ENCODE results near the gene DGKQ. TPM values are rescaled to one million over a fixed set of nuclear protein-coding genes. Genes with fewer than 3 reads are reported as not detected.

DGKQ gene
- total RNA-seq, 1 donor from 2014 or later, result 13.2 TPM

DNA sequence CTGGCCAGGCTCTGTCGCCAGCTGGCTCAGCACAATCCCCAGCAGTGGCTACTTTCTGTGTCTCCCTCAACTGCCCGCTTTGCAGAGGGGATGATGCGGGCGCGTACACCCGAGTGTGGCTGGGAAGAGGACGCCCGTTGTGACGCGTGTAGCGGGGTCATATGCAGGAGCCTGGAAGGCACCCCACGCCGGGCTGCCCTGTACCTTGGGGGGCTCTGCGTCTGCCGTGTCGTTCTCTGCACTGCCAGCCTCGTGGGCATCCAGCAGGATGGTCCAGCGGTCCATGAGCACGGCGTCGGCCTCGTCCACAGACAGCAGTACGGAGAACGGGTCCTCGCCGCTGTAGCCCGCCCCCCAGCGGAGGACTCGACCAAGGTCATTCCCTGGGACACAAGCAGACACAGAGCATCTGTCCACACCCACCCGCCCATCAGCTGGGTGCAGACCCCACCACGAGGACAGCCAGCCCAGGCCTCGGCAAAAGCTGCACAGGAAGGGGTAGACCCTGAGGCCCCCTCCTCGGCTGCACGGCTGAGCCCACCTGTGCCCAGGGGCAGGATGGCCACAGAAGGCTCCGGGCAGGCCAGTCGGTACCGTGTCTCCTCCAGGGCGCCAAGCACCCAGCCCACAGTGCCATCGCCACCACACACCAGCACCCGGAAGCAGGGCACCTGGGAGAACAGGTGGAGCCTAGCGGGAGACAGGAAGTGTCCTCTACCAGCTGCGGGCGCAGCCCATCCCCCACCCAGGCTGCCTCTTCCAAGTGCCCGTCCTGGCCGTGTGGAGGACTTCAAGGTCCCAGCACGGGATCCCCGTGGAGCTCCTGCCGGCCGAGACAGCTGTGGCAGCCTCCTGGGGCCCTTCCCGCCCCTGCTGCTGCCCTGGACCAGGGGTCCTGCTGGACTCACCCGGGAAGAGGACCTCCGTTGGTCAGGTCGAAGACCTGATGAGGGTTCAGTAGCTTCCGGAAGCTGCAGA is 10.8 kb downstream of the DGKQ start:
- no peak for DNase-seq (ENCODE audit: low read depth in 2 of 2)

DNA sequence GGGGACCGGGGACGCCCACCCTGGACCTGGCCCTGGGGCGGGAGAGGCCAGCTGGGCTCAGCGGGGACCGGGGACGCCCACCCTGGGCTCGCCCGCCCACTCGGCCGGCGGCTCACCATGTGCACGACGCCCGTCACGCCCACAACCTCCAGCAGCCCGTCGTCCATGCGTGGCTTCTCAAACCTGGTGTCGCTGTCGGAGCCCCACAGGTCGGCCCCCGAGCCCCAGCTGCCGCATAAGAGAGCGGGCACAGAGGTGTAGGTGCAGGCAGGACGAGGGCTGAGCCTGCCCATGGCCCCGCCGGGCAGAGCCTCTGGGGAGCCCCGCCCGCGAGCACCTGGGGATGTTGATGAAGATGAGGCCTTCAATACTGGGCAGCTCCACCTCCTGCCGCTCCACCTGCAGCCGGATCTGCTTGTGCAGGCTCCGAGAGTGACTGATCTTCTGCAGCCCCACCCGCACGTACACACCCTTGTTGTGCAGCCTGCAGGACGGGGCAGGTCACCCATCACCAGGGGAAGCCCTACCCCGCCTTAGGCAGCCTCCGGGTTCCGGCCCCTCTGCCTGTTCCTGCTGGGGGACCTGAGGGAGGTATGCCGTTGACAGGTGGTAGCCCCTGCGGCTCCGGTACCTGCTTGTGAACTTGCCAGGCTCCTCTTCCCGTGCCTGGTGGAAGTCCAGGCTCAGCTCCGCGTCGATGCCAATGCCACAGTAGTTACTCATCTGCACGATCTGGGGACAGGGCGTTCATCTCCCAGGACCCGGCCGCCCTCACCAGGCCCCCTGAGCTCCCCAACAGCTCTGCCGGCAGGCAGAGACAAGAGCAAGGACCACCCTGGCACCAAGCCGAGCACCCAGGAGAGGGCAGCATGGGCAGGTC is 11.8 kb downstream of the DGKQ start:
- no peak for DNase-seq (ENCODE audit: low read depth in 2 of 2)

DNA sequence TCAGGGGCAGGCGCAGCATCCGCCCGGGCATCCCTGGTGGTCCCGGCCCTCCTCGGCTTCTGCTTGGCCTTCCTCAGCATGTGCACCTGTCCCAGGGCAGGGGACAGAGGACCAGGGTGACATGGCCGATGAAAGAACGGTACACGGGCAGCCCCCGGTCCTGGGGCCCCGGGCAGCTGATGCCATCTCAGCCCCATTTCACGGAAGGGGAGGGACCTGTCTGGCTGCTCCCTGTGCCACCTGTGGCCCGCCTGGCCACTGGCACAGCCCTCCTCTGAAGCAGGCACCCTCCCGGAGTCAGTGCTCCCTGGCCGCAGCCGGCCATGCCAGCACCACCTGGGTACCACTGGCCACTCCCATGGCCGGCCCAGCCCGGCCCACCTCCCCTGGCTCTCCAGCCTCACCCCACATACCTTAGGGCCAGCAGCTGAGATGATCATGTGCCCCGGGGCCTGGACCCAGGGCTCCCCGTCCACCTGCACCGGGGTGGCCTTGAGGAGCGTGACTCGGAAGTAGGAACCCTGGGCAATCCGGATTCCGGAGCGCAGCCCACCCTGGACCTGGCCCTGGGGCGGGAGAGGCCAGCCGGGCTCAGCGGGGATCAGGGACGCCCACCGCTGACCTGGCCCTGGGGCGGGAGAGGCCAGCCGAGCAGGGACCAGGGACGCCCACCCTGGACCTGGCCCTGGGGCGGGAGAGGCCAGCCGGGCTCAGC is 12.6 kb downstream of the DGKQ start:
- DNase-seq (ENCODE audit: low read depth in 2 of 2), result no peak

DNA sequence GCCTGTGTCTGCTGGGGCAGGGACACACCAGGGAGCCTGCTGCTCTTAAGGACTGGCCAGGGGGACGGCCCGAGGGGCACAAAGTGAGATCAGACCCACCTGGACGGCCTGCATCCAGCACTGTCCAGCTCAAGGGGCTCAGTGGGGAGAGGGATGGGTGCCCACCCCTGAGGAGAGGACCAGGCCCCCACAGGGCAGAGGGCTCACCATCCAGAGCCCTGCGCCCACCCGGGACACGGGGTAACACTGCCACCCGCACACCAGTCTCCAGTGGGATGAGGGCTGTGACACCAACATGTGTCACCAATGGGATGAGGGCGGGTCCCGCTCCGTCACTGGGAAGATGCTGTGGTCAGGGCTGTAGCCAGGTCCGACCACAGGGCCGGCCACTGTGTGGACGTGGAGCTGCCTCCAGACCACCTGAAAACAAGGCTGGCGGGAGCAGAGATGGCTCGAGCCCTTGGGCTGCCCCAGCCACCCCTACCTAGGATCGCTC is 13.2 kb downstream of the DGKQ start:
- DNase-seq (ENCODE audit: low read depth in 2 of 2), result no peak

DNA sequence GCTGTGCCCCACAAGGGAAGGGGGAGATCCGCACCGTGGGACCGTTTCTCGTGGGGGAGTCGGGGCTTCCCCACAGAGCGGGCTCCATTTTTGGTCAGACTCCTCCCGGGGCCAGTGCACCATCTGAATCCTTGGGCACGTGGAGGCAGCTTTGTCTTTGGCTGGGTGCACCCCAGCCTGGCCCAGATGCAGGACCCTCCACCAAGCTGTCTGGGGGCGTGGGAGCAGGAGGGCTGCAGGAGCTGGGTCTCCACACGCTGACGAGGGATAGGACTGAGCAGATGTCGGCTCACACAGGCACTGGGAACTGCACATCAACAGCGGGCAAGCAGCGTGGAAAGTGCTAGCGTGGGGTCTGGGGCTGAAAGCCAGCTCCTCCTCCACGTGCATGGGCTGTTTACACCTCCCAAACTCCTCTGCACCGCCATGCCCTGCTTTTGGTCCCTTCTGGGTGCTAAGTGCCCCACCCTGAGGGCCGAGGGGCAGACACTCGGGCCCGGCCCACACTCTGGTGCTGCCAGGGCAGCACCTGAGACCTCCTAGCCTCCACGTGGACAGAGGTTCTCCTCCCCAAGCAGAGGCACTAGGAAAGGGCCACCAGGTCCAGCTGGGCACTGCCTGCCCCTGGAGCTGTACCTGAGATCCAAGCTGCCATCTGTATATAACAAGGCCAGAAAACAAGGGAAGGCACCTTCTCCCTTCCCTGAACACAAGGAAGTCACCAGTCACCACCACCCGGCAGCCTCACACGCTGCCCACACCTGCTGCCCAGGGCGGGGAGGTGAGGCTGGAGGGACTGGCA is 13.8 kb downstream of the DGKQ start:
- no peak for DNase-seq (ENCODE audit: low read depth in 2 of 2)

DNA sequence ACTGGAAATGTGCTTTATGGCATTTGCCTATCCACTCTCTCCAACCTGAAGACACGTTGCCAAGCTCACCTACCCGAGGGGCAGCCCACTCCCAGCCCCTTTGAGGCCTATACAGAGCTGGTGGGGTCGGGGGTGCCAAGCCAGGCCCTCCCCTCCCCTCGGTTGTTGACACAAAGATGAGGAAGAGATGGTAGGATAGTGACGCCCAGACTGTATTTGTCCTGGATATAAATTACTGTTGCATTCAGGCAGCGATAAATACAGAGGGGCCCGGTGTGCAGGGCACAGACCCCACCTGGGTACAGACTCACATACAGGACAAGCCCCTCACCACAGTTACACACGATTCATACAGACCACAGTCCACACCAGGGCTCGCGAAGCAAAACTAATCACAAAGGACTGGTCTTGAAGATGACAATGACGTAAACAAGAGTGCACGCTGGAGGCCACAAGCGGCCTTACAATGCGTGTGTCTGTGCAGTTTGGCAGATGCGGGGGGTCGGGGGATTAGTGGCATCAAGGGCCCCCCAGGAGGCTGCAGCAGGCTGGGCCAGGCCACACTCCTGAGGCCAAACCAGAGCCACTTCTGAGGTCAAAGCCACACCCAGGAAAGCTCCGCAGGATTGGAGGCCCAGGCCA is 14.6 kb downstream of the DGKQ start:
- DNase-seq (ENCODE audit: low read depth in 2 of 2), result no peak

DNA sequence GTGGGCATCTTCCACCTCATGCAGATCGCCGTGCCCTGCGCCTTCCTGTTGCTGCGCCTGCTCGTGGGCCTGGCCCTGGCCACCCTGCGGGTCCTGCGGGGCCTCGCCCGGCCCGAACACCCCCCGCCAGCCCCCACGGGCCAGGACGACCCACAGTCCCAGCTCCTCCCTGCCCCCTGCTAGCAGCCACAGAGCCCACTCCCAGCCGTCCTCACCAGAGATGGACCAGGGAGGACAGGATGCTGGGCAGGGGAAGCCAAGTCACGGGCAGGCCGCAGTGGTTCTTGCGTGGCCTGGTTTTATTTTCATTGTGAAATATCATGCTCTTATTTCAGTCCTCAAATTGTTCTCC is 15.1 kb downstream of the DGKQ start:
- no peak for DNase-seq (ENCODE audit: low read depth in 2 of 2)

DNA sequence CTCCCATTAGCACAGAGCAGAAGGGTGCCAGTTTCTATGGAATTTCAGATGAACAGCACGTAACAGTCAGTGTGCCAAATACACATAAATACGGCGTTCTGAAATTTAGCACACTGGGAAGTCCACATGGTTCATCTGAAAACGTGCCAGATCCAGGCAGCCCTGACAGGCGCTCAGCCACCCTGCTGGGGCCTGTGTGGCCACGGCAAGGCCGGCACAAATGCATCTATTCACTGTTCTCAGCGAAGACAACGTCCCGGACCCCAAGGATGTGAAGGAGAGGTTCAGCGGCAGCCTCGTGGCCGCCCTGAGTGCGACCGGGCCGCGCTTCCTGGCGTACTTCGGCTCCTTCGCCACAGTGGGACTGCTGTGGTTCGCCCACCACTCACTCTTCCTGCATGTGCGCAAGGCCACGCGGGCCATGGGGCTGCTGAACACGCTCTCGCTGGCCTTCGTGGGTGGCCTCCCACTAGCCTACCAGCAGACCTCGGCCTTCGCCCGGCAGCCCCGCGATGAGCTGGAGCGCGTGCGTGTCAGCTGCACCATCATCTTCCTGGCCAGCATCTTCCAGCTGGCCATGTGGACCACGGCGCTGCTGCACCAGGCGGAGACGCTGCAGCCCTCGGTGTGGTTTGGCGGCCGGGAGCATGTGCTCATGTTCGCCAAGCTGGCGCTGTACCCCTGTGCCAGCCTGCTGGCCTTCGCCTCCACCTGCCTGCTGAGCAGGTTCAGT is 15.6 kb downstream of the DGKQ start:
- DNase-seq (ENCODE audit: low read depth in 2 of 2), result no peak

DNA sequence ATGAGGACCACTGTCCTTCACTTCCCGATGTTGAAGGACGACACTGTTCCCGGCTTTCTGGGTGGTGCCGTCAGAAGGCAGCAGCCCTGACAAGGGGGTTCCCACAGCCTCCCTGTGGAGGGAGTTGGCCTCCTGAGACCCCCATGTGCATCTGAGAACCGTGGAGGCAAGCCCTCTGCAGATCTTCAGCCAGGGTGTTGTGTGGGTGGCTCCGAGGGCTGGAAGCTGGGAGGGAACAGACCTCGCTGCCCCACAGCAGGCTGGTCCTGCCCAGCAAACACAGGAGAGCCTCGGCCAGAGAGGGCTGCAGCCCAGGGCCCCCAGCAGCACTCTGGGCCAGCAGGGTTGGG is 16.2 kb downstream of the DGKQ start:
- DNase-seq (ENCODE audit: low read depth in 2 of 2), result no peak

DNA sequence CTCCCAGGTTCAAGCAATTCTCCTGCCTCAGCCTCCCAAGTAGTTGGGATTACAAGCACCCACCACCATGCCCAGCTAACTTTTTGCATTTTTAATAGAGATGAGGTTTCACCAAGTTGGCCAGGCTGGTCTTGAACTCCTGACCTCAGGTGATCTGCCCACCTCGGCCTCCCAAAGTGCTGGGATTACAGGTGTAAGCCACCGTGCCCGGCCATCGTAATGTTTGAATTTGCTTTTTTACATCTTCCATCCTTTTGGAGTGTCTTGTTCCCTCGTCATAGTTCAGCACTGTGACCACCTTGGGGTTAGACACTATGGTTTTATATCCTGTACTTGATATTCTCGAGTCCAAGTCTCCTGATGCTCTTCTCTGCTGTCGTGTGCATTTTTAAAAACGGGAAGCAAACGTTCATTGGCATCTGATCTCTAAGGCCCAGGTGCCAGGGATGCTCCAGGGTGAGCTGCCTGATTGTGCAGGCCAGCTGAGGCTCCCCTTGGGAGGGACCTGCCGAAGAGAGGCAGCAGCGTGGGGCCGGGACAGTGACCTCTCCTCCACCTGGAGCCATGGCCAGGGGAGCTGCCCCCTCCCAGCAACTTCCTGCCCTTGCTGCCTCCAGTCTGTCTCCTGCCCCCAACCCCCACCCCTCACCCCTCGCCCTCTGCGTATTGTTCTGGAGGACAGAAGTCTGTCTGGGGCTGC is 16.7 kb downstream of the DGKQ start:
- DNase-seq (ENCODE audit: low read depth in 2 of 2), result no peak

DNA sequence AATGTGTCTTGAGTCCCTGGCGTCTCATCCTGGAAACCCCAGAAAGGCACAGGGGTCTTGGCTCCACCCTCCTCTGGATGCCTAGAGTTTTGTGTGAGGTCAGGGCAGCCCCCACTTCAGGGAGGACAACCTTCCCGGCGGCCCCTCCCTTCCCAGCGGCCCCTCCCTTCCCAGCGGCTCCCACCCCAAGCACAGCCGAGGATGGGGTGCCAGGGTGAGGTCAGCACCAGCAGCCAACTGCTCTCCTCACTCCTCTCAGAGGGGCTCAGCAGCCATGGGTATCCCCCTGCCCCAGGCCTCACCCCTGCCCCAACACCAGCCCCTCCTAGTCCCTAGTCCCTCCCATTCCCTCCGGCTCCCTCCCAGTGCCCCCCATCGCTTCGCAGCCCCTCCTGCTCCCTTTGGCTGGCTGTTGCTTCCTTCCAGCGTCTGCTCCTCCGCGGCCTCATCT is 17.4 kb downstream of the DGKQ start:
- no peak for DNase-seq (ENCODE audit: low read depth in 2 of 2)

DNA sequence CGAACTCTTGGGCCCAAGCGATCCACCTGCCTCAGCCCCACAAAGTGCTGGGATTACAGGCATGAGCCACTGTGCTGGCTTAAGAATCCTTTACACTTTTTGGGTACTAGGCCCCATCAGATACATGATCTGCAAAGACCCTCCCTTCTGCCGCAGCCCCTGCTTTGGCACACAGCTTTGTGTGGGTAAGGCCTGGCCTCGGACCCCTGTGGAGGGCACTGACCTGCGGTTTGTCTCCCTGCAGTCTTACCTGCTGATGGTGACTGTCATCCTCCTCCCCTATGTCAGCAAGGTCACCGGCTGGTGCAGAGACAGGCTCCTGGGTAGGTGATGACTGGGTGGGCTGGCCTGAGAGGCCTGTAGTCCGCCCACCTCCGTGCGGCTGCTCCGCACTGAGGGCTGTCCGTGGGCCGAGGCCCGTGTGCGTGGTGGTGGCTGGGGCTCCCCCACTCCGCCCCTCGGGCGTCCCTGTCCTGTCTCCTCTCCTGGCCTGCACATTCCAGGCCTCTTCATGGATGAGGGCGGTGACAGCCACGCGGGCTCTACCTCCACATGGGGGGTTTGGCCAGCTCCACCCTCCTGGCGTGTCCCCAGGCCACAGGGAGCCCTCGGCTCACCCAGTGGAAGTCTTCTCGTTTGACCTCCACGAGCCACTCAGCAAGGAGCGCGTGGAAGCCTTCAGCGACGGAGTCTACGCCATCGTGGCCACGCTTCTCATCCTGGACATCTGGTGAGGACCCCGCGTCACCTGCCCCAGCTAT is 18.0 kb downstream of the DGKQ start:
- DNase-seq (ENCODE audit: low read depth in 2 of 2), result no peak

DNA sequence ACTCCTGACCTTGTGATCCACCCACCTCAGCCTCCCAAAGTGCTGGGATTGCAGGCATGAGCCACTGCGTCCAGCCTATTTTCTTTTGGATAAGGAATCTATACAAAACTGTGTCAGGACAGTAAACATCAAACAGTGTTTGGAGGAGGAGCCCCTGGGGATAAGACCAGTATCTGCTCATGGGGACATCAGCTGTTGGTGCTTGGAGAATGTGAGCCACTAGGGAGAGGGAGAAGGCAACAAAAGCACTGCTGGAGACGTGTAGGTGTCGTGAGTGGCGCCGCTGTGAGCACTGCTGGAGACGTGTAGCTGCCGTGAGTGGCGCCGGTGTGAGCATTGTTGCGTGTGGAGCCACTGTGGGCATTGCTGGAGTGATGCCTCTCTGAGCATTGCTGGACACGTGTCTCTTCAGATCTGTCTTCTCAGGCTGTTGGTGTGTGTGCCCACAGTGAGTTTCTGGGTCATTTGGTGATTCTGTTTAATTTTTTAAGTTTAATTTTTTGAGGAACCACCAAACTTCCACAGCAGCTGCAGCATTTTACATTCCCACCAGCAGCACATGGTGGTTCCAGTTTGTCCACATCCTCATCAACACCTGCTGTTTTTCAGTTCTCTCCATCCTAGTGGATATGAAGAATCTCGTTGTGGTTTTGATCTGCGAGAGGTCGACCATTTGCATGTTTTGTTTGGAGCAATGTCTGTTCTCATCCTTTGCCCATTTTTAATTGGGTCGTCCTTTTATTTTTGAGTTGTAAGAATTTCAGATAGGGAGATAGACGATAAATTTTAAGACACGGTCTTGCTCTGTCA is 19.0 kb downstream of the DGKQ start:
- DNase-seq (ENCODE audit: low read depth in 2 of 2), result no peak

DNA sequence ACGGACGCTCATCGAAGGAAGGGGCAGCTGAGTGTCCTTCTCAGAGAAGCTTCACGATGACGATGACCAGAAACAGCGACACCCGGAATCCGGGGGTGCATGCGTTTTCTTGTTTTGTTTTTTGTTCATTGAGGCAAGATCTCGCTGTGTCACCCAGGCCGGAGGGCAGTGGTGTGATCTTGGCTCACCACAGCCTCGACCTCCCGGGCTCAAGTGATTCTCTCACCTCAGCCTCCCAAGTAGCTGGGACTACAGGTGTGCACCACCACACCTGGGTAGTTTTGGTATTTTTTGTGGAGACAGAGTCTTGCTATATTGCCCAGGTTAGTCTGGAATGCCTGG is 19.8 kb downstream of the DGKQ start:
- DNase-seq (ENCODE audit: low read depth in 2 of 2), result no peak

DNA sequence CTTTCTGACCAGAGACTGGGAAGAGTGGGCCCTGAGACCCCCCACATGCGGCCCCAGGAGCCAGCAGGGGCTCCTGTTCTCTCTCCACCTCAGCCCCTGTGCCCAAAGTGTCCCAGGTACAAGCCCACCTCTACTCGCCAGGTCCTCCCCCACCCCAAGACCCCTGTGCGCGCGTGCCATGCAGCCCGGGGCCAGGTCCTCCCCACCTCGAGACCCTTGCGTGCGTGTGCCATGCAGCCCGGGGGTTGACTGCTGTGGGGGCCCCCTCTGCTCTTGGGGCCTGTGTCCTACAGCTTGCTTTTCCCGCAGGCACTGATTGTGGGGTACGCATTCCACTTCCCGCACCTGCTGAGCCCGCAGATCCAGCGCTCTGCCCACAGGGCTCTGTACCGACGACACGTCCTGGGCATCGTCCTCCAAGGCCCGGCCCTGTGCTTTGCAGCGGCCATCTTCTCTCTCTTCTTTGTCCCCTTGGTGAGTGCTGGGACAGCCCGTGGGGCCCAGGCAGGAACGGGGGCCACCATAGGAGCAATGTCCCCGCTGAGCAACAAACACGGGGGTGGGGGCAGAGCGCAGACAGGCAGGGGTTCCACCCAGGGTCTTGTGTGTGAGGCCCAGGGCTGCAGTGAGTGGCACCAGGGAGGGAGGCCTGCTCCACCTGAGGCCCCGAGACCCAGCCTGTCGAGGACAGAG is 20.3 kb downstream of the DGKQ start:
- no peak for DNase-seq (ENCODE audit: low read depth in 2 of 2)

DNA sequence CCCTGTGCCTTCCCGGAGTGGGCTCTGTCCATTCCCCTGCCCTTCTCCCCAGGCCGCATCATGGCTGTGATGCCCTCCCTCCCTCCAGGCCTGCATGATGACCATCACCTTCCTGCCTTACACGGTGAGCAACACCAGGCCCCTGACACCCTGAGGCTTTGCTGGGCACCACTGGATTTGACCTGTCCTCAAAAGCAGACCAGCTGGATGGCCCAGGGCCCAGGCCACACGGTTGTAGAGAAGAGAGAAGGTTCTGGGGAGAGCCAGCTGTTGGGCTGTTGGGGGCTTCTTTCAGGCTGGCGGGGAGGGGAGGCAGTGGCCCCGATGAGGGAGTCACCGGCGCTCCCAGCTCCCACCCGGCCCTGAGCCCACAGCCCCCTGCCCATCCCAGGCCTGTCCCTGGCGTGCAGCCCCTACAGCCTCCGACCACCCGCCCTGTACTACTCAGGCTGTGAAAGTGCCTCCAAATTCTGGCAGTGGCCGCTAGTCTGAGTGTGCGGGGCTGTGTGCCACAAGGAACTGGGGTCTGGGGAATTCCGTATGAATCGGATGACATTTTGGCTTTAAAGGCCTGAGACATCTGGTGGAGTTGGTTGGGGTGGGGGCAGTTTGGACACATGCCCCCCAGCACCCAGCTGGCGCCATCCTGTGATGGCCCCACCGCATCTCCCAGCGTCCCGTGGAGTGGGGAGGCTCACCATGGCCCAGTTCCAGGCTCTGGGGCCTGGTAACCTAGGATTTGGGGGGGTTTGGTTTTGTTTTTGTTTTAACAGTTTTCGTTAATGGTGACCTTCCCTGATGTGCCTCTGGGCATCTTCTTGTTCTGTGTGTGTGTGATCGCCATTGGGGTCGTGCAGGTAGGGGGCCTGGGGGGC is 21.5 kb downstream of the DGKQ start:
- DNase-seq (ENCODE audit: low read depth in 2 of 2), result no peak

All from dermis microvascular lymphatic vessel endothelial cell (primary cell).